ENCODE data around the gene TMEM163. TPM values are rescaled to one million over a fixed set of nuclear protein-coding genes. Genes with fewer than 3 reads are reported as not detected.

Gene TMEM163
- total RNA-seq, 1 experiment from 2014 or later = 2.5 TPM

- no TSS peak for BruUV-seq (replicated peaks)
- Mint-ChIP-seq H3K4me3 (ENCODE audit: low read depth, unreplicated experiment) (no peak overlapping the region), H3K27ac (ENCODE audit: unreplicated experiment) (peak overlapping the region; percentile 19), H3K36me3 (ENCODE audit: insufficient read depth, unreplicated experiment) (peaks cover 12% of the 10 kb centered on the region), H3K27me3 (ENCODE audit: unreplicated experiment) (no peaks in the 10 kb centered on the region), H3K4me1 (ENCODE audit: low read depth, unreplicated experiment) (peaks cover 15% of the 10 kb centered on the region), H3K9me3 (ENCODE audit: low read depth, unreplicated experiment) (no peaks in the 10 kb centered on the region)
- TF ChIP-seq CTCF (IDR thresholded peaks at IDR 0.05; ENCODE audit: unreplicated experiment) = no peak
- intact Hi-C loops (cut with micrococcal nuclease; ENCODE audit: unreplicated experiment) = loop anchor here (1.0 to 5.0 kb wide), 4 partner anchors 38 to 565 kb away; no protein-coding TSS in a partner anchor
- DNase-seq = no peak
- CTCF ChIA-PET = interaction anchor here (0.6 to 2.8 kb wide), 27 partner anchors 10 to 570 kb away, joined by 3 to 35 read pairs (median 5); no protein-coding TSS in a partner anchor
These were observed 267.5 kb downstream of the TMEM163 start for GRCh38 chr2:134451347-134451630.

DNA sequence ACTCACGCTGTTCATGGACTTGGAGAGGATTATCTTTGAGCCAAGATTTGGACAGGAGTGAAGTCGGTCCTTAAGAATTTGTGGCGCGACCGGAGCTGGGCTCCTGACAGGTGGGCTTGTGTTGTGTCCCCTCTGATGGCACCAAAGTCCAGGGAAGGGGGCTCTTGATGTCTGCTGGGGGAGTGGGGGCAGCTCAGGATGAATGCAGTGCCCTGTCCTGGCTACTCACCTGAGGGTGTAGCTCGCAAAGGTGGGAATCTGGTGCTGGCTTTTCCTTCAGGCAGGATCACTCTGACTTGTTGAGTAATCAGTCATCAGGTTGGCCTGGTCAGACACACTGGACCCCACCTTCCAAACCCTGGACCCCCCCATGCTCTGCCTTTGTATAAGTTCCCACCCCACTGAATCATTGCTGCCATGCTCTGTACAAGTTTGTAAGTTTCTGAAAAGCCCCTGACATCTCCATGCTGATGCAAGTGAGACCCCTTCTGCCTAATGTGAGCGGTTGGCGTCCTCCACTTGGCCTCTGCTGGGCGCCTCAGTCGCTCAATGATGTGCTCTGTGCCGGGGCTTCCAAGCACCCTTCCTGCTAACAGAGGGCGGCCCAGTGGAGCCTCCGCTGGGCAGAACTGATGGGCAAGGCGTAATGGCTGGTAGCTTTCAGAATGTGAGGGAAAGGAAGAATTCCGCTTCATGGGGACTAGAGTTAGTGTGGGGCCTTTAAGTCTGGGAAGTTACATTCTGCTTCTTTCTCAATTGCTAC, 268.9 kb downstream of the TMEM163 start:
- Mint-ChIP-seq H3K4me3 (ENCODE audit: low read depth, unreplicated experiment) (no peak overlapping the region), H3K9me3 (ENCODE audit: low read depth, unreplicated experiment) (no peaks in the 10 kb centered on the region), H3K27me3 (ENCODE audit: unreplicated experiment) (no peaks in the 10 kb centered on the region), H3K4me1 (ENCODE audit: low read depth, unreplicated experiment) (peaks cover 15% of the 10 kb centered on the region), H3K36me3 (ENCODE audit: insufficient read depth, unreplicated experiment) (peaks cover 12% of the 10 kb centered on the region), H3K27ac (ENCODE audit: unreplicated experiment) (peak overlapping the region; percentile 13)
- BruUV-seq (replicated peaks) = no TSS peak
- TF ChIP-seq CTCF (IDR thresholded peaks at IDR 0.05; ENCODE audit: unreplicated experiment) = no peak
- CTCF ChIA-PET = interaction anchor here (0.6 to 2.8 kb wide), 16 partner anchors 9 to 566 kb away, joined by 3 to 35 read pairs (median 8); no protein-coding TSS in a partner anchor
- intact Hi-C loops (cut with micrococcal nuclease; ENCODE audit: unreplicated experiment) = loop anchor here (1.0 to 5.0 kb wide), 3 partner anchors 37 to 332 kb away; no protein-coding TSS in a partner anchor
- no peak for DNase-seq

DNA sequence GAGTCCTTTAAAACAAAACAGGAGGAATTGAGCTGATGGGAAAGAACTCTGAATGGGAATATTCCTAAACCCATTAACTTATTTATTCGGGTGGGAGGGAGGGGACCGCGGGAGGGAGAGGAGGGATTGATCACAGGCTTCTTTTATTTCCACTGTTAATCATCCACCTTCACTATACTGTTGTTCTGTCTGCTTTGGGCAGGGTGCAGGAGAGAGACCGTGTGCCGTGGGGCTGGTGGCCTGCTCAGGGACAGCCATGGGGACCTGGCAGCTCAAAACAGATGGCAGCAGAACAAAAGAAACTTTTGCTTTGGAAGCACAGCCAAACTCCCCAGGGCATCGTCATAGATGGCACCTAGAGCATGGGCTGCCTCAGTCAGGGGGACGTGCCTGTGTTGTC, 269.6 kb downstream of the TMEM163 start:
- H3K27ac Mint-ChIP-seq (ENCODE audit: unreplicated experiment) = no peak overlapping the region
- peaks cover 12% of the 10 kb centered on the region for H3K36me3 Mint-ChIP-seq (ENCODE audit: insufficient read depth, unreplicated experiment)
- H3K27me3 Mint-ChIP-seq (ENCODE audit: unreplicated experiment) = no peaks in the 10 kb centered on the region
- no peaks in the 10 kb centered on the region for H3K9me3 Mint-ChIP-seq (ENCODE audit: low read depth, unreplicated experiment)
- intact Hi-C loops (cut with micrococcal nuclease; ENCODE audit: unreplicated experiment) = no loop called here
- no peak for TF ChIP-seq CTCF (IDR thresholded peaks at IDR 0.05; ENCODE audit: unreplicated experiment)
- no TSS peak for BruUV-seq (replicated peaks)
- H3K4me3 Mint-ChIP-seq (ENCODE audit: low read depth, unreplicated experiment) = no peak overlapping the region
- CTCF ChIA-PET = interaction anchor here (2.8 kb wide), 1 partner anchor 17 kb away, joined by 28 read pairs; no protein-coding TSS in a partner anchor
- peaks cover 15% of the 10 kb centered on the region for H3K4me1 Mint-ChIP-seq (ENCODE audit: low read depth, unreplicated experiment)
- no peak for DNase-seq

DNA sequence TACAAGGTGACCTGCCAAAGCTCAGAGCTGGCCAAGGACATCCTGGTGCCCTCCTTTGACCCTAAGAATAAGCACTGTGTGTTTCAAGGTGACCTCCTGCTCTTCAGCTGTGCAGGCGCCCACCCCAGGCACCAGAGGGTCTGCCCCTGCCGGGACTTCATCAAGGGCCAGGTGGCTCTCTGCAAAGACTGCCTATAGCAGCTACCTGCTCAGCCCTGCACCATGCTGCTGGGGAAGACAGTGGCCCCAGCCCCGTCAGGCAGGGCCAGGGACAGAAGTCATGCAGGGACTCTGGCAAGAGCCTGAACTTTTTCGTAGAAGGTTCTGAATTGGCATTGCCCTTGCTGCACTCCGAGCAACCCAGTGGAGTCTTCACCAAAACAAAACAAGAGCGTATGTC, 270.1 kb downstream of the TMEM163 start:
- H3K4me3 Mint-ChIP-seq (ENCODE audit: low read depth, unreplicated experiment) = no peak overlapping the region
- TF ChIP-seq CTCF (IDR thresholded peaks at IDR 0.05; ENCODE audit: unreplicated experiment) = no peak
- DNase-seq = no peak
- peaks cover 12% of the 10 kb centered on the region for H3K36me3 Mint-ChIP-seq (ENCODE audit: insufficient read depth, unreplicated experiment)
- intact Hi-C loops (cut with micrococcal nuclease; ENCODE audit: unreplicated experiment) = no loop called here
- H3K9me3 Mint-ChIP-seq (ENCODE audit: low read depth, unreplicated experiment) = no peaks in the 10 kb centered on the region
- H3K27me3 Mint-ChIP-seq (ENCODE audit: unreplicated experiment) = no peaks in the 10 kb centered on the region
- no peak overlapping the region for H3K27ac Mint-ChIP-seq (ENCODE audit: unreplicated experiment)
- BruUV-seq (replicated peaks) = no TSS peak
- H3K4me1 Mint-ChIP-seq (ENCODE audit: low read depth, unreplicated experiment) = peaks cover 15% of the 10 kb centered on the region
- CTCF ChIA-PET = interaction anchor here (0.6 kb wide), 1 partner anchor 421 kb away, joined by 4 read pairs; no protein-coding TSS in a partner anchor

Data from Calu3 (cell line).